HPDE6-E6E7 (cell line): Measurements from ENCODE around the gene ADD2.
A peak's percentile ranks its signal among the peaks of the same experiment; 100 is the strongest.
"Not testable (repeated sequence)": the region's sequence is repeated elsewhere in the genome, so short reads cannot be mapped to it uniquely, and the experiment has no call there.

Experiments used
- DNase-seq: peaks from one replicate; pipeline ENCODE4 v3.0.0; 2011; ENCODE audit warnings: missing footprints; ENCODE audit errors: extremely low spot score

The ADD2 gene

GRCh38 chr2:70748002-70748784 is 19.8 kb downstream of the ADD2 start:
- DNase-seq: no peak

- no peak for DNase-seq
Observed at GRCh38 chr2:70747284-70747683, 20.7 kb downstream of the ADD2 start.

GRCh38 chr2:70746094-70746974 is 21.7 kb downstream of the ADD2 start:
- no peak for DNase-seq

GRCh38 chr2:70745276-70745825 is 22.6 kb downstream of the ADD2 start:
- no peak for DNase-seq

- DNase-seq: no peak
Observed at GRCh38 chr2:70744397-70744796, 23.6 kb downstream of the ADD2 start.

GRCh38 chr2:70743677-70744076 is 24.3 kb downstream of the ADD2 start:
- no peak for DNase-seq

GRCh38 chr2:70743068-70743467 is 24.9 kb downstream of the ADD2 start:
- no peak for DNase-seq

GRCh38 chr2:70739492-70739891 is 28.5 kb downstream of the ADD2 start:
- DNase-seq: not testable (repeated sequence)

- peak; percentile 22 for DNase-seq
Observed at GRCh38 chr2:70738159-70738558, 29.8 kb downstream of the ADD2 start.

- no peak for DNase-seq
Observed at GRCh38 chr2:70735071-70735470, 32.9 kb downstream of the ADD2 start.

- no peak for DNase-seq
Observed at GRCh38 chr2:70733646-70734180, 34.3 kb downstream of the ADD2 start.

- DNase-seq: no peak
Observed at GRCh38 chr2:70732766-70733645, 35.0 kb downstream of the ADD2 start.

- DNase-seq: no peak
Observed at GRCh38 chr2:70730730-70731129, 37.3 kb downstream of the ADD2 start.

GRCh38 chr2:70729647-70730046 is 38.4 kb downstream of the ADD2 start:
- DNase-seq: no peak

- DNase-seq: no peak
Observed at GRCh38 chr2:70728128-70728527, 39.9 kb downstream of the ADD2 start.

- DNase-seq: peak; percentile 79
Observed at GRCh38 chr2:70726947-70727725, 40.9 kb downstream of the ADD2 start.

- DNase-seq: no peak
Observed at GRCh38 chr2:70725505-70725904, 42.5 kb downstream of the ADD2 start.

GRCh38 chr2:70724366-70724765 is 43.6 kb downstream of the ADD2 start:
- no peak for DNase-seq

GRCh38 chr2:70723286-70723885 is 44.6 kb downstream of the ADD2 start:
- no peak for DNase-seq

GRCh38 chr2:70720124-70720523 is 47.9 kb downstream of the ADD2 start:
- DNase-seq: no peak
